A673 (cell line): Measurements from ENCODE around the gene SV2C.

Source experiments
- EZH2 ChIP-seq: fragments of 200-600 bp; sonication (generic); IDR thresholded peaks from 2 replicates; pipeline ENCODE4 v1.6.1; 2017; ENCODE audit warnings: borderline replicate concordance, low read depth, mild to moderate bottlenecking, mixed read lengths, antibody characterized with exemption, low read length; ENCODE audit not compliant: poor library complexity, severe bottlenecking
- TF ChIP-seq, protein P1 (sequence below): fragments of 300-800, 200-600 bp; sonication (generic); conservative IDR thresholded peaks from 2 replicates; pipeline ENCODE4 v1.5.1; 2017; ENCODE audit warnings: low read depth, mild to moderate bottlenecking, antibody characterized with exemption, low read length, moderate library complexity, mixed read lengths

DNA sequence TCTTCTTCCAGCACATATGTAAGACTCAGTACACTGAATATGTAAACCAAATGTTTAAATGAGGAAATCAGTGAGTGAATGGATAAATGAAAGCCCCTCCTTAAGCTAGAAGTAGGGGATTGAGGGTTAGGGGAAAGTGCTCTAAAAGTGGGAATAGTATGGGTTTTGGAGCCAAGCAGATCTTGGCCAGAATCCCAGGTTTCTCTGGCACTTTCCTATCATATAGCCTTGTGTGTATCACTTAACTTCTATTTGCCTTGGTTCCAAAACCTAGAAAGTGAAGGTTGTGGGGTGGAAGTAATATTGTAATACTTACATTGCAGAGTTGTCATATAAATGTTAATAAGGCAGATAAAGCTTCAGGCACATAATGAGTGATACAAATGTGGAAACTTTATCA is 45.0 kb upstream of the SV2C start:
- TF ChIP-seq, protein P1, sequence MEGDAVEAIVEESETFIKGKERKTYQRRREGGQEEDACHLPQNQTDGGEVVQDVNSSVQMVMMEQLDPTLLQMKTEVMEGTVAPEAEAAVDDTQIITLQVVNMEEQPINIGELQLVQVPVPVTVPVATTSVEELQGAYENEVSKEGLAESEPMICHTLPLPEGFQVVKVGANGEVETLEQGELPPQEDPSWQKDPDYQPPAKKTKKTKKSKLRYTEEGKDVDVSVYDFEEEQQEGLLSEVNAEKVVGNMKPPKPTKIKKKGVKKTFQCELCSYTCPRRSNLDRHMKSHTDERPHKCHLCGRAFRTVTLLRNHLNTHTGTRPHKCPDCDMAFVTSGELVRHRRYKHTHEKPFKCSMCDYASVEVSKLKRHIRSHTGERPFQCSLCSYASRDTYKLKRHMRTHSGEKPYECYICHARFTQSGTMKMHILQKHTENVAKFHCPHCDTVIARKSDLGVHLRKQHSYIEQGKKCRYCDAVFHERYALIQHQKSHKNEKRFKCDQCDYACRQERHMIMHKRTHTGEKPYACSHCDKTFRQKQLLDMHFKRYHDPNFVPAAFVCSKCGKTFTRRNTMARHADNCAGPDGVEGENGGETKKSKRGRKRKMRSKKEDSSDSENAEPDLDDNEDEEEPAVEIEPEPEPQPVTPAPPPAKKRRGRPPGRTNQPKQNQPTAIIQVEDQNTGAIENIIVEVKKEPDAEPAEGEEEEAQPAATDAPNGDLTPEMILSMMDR = no peak
- no peak for TF ChIP-seq EZH2
